ENCODE data around the gene LYST. TPM values are rescaled to one million over a fixed set of nuclear protein-coding genes. Genes with fewer than 3 reads are reported as not detected.

LYST gene
- polyA plus RNA-seq, 1 experiment: 6.5 TPM

DNA sequence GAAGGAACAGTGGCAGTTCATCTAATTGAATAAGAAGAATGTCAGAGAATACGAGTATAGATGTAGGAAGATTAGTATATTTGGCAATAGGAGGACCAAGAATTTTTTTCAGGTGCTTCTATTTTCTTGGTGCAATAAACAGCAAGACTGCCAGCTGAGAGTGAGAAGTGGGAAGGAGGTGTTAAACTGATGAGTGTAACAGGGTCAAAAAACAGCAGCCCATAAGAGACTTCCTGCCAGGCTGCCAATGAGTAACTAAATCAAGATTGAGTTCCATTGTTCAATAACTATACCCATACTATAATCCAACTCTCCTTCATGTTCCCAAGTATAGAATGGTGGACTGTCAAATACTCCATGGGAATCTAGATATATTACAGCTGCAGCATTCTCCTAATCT lies 28.7 kb downstream of the LYST start:
- no peaks in the 10 kb centered on the region for H3K9me3 ChIP-seq (ENCODE audit: control insufficient read depth, insufficient read depth, low read length)
- no peak for DNase-seq (ENCODE audit: low read depth, low spot score)
- H3K27me3 ChIP-seq (ENCODE audit: control insufficient read depth, insufficient read depth, low read length): no peaks in the 10 kb centered on the region
- CTCF ChIA-PET: interaction anchor here (0.8 to 0.9 kb wide), 2 partner anchors 28 to 134 kb away, joined by 3 to 4 read pairs; no protein-coding TSS in a partner anchor
- no peak overlapping the region for H3K27ac ChIP-seq (ENCODE audit: low read depth, low read length)
- TF ChIP-seq CTCF (IDR thresholded peaks at IDR 0.05; ENCODE audit: low read depth, low read length): no peak
- H3K4me3 ChIP-seq (ENCODE audit: low read depth, low read length): no peak overlapping the region
- POLR2A ChIA-PET: no interaction called here

- H3K9me3 ChIP-seq (ENCODE audit: control insufficient read depth, insufficient read depth, low read length): no peaks in the 10 kb centered on the region
- ChIA-PET CTCF (interaction anchor here (1.6 to 2.7 kb wide), 3 partner anchors 8 to 136 kb away, joined by 9 to 15 read pairs (median 10); no protein-coding TSS in a partner anchor), POLR2A (no interaction called here)
Observed at GRCh38 chr1:235835226-235835625, 31.5 kb downstream of the LYST start.

DNA sequence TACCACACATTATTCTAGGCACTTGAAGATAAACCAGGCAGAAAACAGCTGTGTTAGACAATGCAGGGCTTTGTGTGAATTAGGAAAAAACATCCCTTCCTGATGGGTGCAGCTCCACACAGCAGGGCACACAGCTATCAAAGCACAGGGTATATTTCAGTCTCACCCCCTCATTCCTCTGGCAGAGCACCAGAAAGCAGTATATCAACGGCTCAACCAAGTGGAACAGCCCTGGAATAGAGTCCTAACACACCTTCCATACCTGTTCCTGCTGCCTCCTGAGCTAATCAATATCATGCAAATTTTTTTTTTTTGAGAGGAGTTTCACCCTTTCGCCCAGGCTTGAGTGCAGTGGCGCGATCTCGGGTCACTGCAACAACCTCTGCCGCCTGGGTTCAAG lies 32.1 kb downstream of the LYST start:
- Histone ChIP-seq H3K9me3 (ENCODE audit: control insufficient read depth, insufficient read depth, low read length) (no peaks in the 10 kb centered on the region), H3K4me3 (ENCODE audit: low read depth, low read length) (no peak overlapping the region), H3K27me3 (ENCODE audit: control insufficient read depth, insufficient read depth, low read length) (no peaks in the 10 kb centered on the region), H3K27ac (ENCODE audit: low read depth, low read length) (no peak overlapping the region)
- POLR2A ChIA-PET: no interaction called here
- DNase-seq (ENCODE audit: low read depth, low spot score): no peak
- TF ChIP-seq CTCF (IDR thresholded peaks at IDR 0.05; ENCODE audit: low read depth, low read length): no peak
- CTCF ChIA-PET: interaction anchor here (0.6 to 2.7 kb wide), 2 partner anchors 8 to 42 kb away, joined by 3 to 15 read pairs; no protein-coding TSS in a partner anchor

More at GRCh38 chr1:235835226-235835625, 31.5 kb downstream of the LYST start:
- Histone ChIP-seq H3K27ac (ENCODE audit: low read depth, low read length) (no peak overlapping the region), H3K27me3 (ENCODE audit: control insufficient read depth, insufficient read depth, low read length) (no peaks in the 10 kb centered on the region), H3K4me3 (ENCODE audit: low read depth, low read length) (no peak overlapping the region)
- no peak for TF ChIP-seq CTCF (IDR thresholded peaks at IDR 0.05; ENCODE audit: low read depth, low read length)
- DNase-seq (ENCODE audit: low read depth, low spot score): no peak

DNA sequence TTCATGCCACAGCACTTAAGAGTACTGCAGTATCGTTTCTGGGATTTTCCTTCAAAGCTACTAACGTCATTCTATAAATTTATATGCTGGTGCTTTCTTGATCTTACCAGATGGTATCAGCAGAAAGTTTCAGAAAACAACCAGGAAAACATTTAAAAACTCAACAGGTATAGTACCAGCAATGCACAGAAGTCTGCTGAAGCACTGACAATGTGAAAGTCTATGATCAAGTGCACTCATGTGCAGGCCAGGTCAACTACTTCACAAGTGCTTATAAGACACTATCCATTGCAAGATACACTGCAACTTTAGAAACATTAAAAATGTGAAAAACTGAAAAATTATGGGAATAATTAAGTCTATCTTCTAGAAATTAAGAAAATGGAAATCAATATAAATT lies 34.7 kb downstream of the LYST start:
- Histone ChIP-seq H3K4me3 (ENCODE audit: low read depth, low read length) (no peak overlapping the region), H3K27ac (ENCODE audit: low read depth, low read length) (no peak overlapping the region), H3K27me3 (ENCODE audit: control insufficient read depth, insufficient read depth, low read length) (no peaks in the 10 kb centered on the region), H3K9me3 (ENCODE audit: control insufficient read depth, insufficient read depth, low read length) (no peaks in the 10 kb centered on the region)
- DNase-seq (ENCODE audit: low read depth, low spot score): no peak
- ChIA-PET POLR2A (no interaction called here), CTCF (interaction anchor here (1.1 to 4.3 kb wide), 4 partner anchors 11 to 327 kb away, joined by 4 to 23 read pairs (median 7); partner anchors contain the start of gene B3GALNT2)
- no peak for TF ChIP-seq CTCF (IDR thresholded peaks at IDR 0.05; ENCODE audit: low read depth, low read length)

GRCh38 chr1:235831148-235831547 lies 35.6 kb downstream of the LYST start:
- Histone ChIP-seq H3K4me3 (ENCODE audit: low read depth, low read length) (no peak overlapping the region), H3K9me3 (ENCODE audit: control insufficient read depth, insufficient read depth, low read length) (no peaks in the 10 kb centered on the region), H3K27ac (ENCODE audit: low read depth, low read length) (no peak overlapping the region), H3K27me3 (ENCODE audit: control insufficient read depth, insufficient read depth, low read length) (no peaks in the 10 kb centered on the region)
- POLR2A ChIA-PET: no interaction called here
- no peak for DNase-seq (ENCODE audit: low read depth, low spot score)
- TF ChIP-seq CTCF (IDR thresholded peaks at IDR 0.05; ENCODE audit: low read depth, low read length): no peak
- CTCF ChIA-PET: interaction anchor here (0.6 to 4.3 kb wide), 3 partner anchors 12 to 699 kb away, joined by 3 to 23 read pairs (median 3); no protein-coding TSS in a partner anchor

All from AG04450 (cell line).